ENCODE data around the gene RNPS1. TPM values are rescaled to one million over a fixed set of nuclear protein-coding genes. Genes with fewer than 3 reads are reported as not detected.

The RNPS1 gene
- total and polyA plus RNA-seq, 2 donors (not counting 3 experiments of a cell fraction or from before 2014, with no cell fraction given): 206 to 209 TPM

GRCh38 chr16:2235234-2235651 lies 32.7 kb downstream of the RNPS1 start:
- dilution Hi-C loops (cut with MboI; ENCODE audit: extremely low pct_ligation_motif_present, low sequenced_read_pairs): no loop called here
- peaks cover 10% of the 10 kb centered on the region for H3K4me1 ChIP-seq (ENCODE audit: control insufficient read depth, extremely low read depth, insufficient read depth, low read length)
- no peaks in the 10 kb centered on the region for H3K9me3 ChIP-seq (replicated peaks; ENCODE audit: control insufficient read depth, insufficient read depth, low read length)

More at GRCh38 chr16:2235234-2235651, 32.7 kb downstream of the RNPS1 start:
- Histone ChIP-seq H2AFZ (ENCODE audit: low read depth, low read length) (no peak overlapping the region), H3K9ac (replicated peaks; ENCODE audit: extremely low read depth, insufficient read depth, low read length) (no peak overlapping the region), H3K79me2 (ENCODE audit: control insufficient read depth, insufficient read depth, low read length) (no peaks in the 10 kb centered on the region), H3K27me3 (ENCODE audit: control insufficient read depth in 2 of 2, insufficient read depth in 2 of 2, low read length in 2 of 2) (peaks cover 5 to 18% of the 10 kb centered on the region in 2 experiments), H3K9me1 (replicated peaks; ENCODE audit: control insufficient read depth, extremely low read depth, insufficient read depth, low read length) (no peaks in the 10 kb centered on the region), H3K27ac (ENCODE audit: insufficient read depth, low read depth, low read length) (no peak overlapping the region), H3K4me3 (replicated peaks in 1 of 3; ENCODE audit: insufficient read depth in 1 of 3, low read depth in 1 of 3, low read length in 3 of 3) (no peak overlapping the region), H4K20me1 (replicated peaks; ENCODE audit: control insufficient read depth, extremely low read depth, insufficient read depth, low read length) (no peaks in the 10 kb centered on the region), H3K36me3 (ENCODE audit: control insufficient read depth in 2 of 2, extremely low read depth in 1 of 2, insufficient read depth in 2 of 2, low read length in 2 of 2) (peaks cover 9 to 39% of the 10 kb centered on the region in 2 experiments), H3K4me2 (ENCODE audit: insufficient read depth, low read length) (no peak overlapping the region)
- ChIA-PET CTCF (no interaction called here), POLR2A (no interaction called here)
- TF ChIP-seq FOS (IDR thresholded peaks at IDR 0.05; ENCODE audit: borderline replicate concordance, insufficient read depth, low read length) (no peak), GATA2 (IDR thresholded peaks at IDR 0.05; ENCODE audit: insufficient read depth, insufficient read length, low read depth, low read length) (no peak), CTCF (IDR thresholded peaks at IDR 0.05; ENCODE audit: extremely low read depth in 1 of 2, insufficient read depth in 1 of 2, low read depth in 1 of 2, low read length in 2 of 2) (no peak), POLR2A (IDR thresholded peaks at IDR 0.05; ENCODE audit: low read depth, low read length) (no peak), MYC (IDR thresholded peaks at IDR 0.05; ENCODE audit: low read depth, low read length) (no peak), EZH2 (IDR thresholded peaks at IDR 0.05; ENCODE audit: borderline replicate concordance, low read depth, low read length, severe bottlenecking) (no peak), POLR2AphosphoS5 (IDR thresholded peaks at IDR 0.05; ENCODE audit: insufficient read depth, low read depth, low read length) (no peak), JUN (IDR thresholded peaks at IDR 0.05; ENCODE audit: borderline replicate concordance, insufficient read depth, insufficient read length, low read depth) (no peak), MAX (IDR thresholded peaks at IDR 0.05; ENCODE audit: insufficient read depth, insufficient read length) (no peak)
- DNase-seq (ENCODE audit: low read depth, low spot score) (no peak), FAIRE-seq (no peak)
- intact Hi-C loops (cut with micrococcal nuclease): no loop called here
- no TSS peak for BruUV-seq (replicated peaks)

All from endothelial cell of umbilical vein (primary cell).